Parathyroid adenoma (tissue), 2 donors: ENCODE measurements around the gene GPC6.

Experiments used
- H2AFZ ChIP-seq: fragments of 300-600 bp; sonication (generic); one replicate; pipeline ENCODE4 v1.7.0; 2017; ENCODE audit warnings: antibody characterized with exemption, mild to moderate bottlenecking
- H3K27ac ChIP-seq: fragments of 300-600 bp; sonication (generic); one replicate; pipeline ENCODE4 v1.7.0; 2017
- H3K27me3 ChIP-seq: fragments of 300-600 bp; sonication (generic); one replicate; pipeline ENCODE4 v1.7.0; 2017; ENCODE audit warnings: low read length; ENCODE audit not compliant: control insufficient read depth, insufficient read depth
- H3K36me3 ChIP-seq: fragments of 300-600 bp; sonication (generic); one replicate; pipeline ENCODE4 v1.7.0; 2017; ENCODE audit warnings: low read length; ENCODE audit not compliant: control insufficient read depth, insufficient read depth
- H3K4me1 ChIP-seq: fragments of 300-600 bp; sonication (generic); one replicate; pipeline ENCODE4 v1.7.0; 2017; ENCODE audit warnings: control low read depth
- H3K4me2 ChIP-seq: fragments of 300-600 bp; sonication (generic); one replicate; pipeline ENCODE4 v1.7.0; 2017; ENCODE audit warnings: low read length
- H3K4me3 ChIP-seq: fragments of 300-600 bp; sonication (generic); one replicate; pipeline ENCODE4 v1.7.0; 2017; ENCODE audit warnings: low read depth, low read length
- H3K79me2 ChIP-seq: fragments of 300-600 bp; sonication (generic); one replicate; pipeline ENCODE4 v1.7.0; 2017; ENCODE audit warnings: control low read depth
- H3K9ac ChIP-seq: fragments of 300-600 bp; sonication (generic); one replicate; pipeline ENCODE4 v1.7.0; 2017; ENCODE audit warnings: mild to moderate bottlenecking
- H3K9me3 ChIP-seq: fragments of 300-600 bp; sonication (generic); one replicate; pipeline ENCODE4 v1.7.0; 2017; ENCODE audit warnings: low read length; ENCODE audit not compliant: control insufficient read depth
- TF ChIP-seq, protein P1 (sequence below): fragments of 300-600 bp; sonication (generic); IDR thresholded peaks from one replicate; pipeline ENCODE4 v1.7.0; 2017; ENCODE audit warnings: antibody characterized with exemption, mild to moderate bottlenecking
- donor health status: primary hyperparathyroidism.

The GPC6 gene

DNA sequence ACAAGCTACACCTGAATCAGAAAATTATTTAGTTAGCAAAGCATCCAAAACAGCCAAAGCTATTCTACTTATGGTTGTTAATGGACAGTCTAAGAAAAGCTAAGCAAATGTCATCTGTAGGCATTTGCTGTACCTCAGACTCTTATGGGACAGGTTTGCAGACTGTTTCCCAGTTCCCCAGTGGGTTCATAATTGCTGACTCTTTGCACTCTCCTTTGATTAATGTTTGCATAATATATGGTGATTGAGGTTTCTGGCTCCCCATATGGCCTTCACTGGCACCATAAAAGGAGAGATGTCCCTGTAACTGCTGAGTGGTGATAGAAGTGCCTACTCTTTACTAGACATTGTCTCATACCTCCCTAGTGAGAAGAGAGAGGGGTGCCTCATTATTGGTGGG is 142.1 kb downstream of the GPC6 start:
- Histone ChIP-seq H3K9ac (no peak overlapping the region), H3K27ac (no peak overlapping the region), H3K79me2 (no peaks in the 10 kb centered on the region), H3K4me1 (no peaks in the 10 kb centered on the region), H2AFZ (no peak overlapping the region), H3K4me3 (no peak overlapping the region), H3K4me2 (no peak overlapping the region), H3K36me3 (no peaks in the 10 kb centered on the region), H3K9me3 (no peaks in the 10 kb centered on the region), H3K27me3 (no peaks in the 10 kb centered on the region)
- TF ChIP-seq, protein P1, sequence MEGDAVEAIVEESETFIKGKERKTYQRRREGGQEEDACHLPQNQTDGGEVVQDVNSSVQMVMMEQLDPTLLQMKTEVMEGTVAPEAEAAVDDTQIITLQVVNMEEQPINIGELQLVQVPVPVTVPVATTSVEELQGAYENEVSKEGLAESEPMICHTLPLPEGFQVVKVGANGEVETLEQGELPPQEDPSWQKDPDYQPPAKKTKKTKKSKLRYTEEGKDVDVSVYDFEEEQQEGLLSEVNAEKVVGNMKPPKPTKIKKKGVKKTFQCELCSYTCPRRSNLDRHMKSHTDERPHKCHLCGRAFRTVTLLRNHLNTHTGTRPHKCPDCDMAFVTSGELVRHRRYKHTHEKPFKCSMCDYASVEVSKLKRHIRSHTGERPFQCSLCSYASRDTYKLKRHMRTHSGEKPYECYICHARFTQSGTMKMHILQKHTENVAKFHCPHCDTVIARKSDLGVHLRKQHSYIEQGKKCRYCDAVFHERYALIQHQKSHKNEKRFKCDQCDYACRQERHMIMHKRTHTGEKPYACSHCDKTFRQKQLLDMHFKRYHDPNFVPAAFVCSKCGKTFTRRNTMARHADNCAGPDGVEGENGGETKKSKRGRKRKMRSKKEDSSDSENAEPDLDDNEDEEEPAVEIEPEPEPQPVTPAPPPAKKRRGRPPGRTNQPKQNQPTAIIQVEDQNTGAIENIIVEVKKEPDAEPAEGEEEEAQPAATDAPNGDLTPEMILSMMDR = no peak

DNA sequence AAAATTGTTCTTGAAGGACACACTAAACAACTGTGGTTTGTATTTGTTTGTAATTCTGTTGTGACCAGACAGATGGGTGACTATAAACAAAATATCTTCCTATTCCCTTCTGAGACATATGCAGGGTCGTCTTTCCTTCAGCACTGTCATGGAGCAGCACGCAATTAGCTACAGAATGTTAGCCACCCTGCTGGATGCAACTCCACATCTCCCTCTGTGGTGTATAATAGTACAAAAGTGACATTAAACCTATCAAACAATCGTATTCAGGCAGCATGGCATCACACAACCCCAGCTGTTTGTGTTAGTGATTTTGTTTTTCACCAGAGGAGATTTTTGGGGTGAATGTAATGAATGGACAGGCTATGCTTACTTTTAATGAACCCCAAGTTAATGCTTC is 146.2 kb downstream of the GPC6 start:
- Histone ChIP-seq H2AFZ (no peak overlapping the region), H3K9ac (no peak overlapping the region), H3K27me3 (no peaks in the 10 kb centered on the region), H3K4me3 (no peak overlapping the region), H3K4me1 (no peaks in the 10 kb centered on the region), H3K36me3 (no peaks in the 10 kb centered on the region), H3K4me2 (no peak overlapping the region), H3K27ac (no peak overlapping the region), H3K79me2 (no peaks in the 10 kb centered on the region), H3K9me3 (no peaks in the 10 kb centered on the region)
- TF ChIP-seq, protein P1 = no peak

DNA sequence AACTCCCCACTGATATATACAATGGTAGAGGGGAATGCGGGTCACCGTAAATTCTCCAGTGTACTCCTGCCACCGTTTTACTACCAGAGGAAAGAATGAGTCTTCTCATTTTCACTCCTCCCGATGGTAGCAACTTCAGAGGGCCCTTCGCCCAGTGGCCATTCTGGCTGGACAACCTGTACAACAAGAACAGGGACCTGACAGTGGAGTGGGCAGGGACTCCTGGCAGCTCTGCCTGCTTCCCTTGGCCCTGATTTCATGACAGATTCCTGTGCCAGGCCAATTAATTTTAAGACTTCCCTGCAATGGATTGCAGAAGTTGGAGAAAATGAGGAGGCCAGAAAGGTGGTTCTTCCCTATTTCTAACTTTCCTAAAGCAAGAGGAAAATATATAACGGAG is 148.9 kb downstream of the GPC6 start:
- no peak overlapping the region for H3K4me2 ChIP-seq
- H2AFZ ChIP-seq = no peak overlapping the region
- no peaks in the 10 kb centered on the region for H3K9me3 ChIP-seq
- no peak overlapping the region for H3K4me3 ChIP-seq
- H3K79me2 ChIP-seq = no peaks in the 10 kb centered on the region
- TF ChIP-seq, protein P1 = no peak
- no peak overlapping the region for H3K27ac ChIP-seq
- H3K9ac ChIP-seq = no peak overlapping the region
- no peaks in the 10 kb centered on the region for H3K4me1 ChIP-seq
- no peaks in the 10 kb centered on the region for H3K27me3 ChIP-seq
- H3K36me3 ChIP-seq = no peaks in the 10 kb centered on the region

DNA sequence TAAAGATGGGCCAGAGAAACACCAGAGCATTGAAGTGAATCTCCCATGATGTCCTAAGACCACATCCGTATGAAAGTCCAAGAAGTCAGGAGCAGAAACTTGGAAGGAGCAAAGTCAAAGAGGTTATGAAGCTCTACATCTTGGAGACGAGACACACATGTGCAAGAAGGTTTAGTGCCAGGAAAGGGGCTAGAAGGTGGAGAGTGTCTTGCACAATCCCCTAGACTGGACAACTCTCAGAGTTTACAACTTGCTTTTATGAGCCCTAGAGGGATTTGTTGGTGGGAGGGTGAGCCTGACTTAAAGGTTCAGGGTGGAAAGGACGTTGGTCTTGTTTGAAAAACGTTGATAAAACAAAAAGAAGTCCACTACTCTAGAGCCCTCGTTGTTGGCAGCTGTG is 150.6 kb downstream of the GPC6 start:
- Histone ChIP-seq H3K4me1 (no peaks in the 10 kb centered on the region), H3K9ac (no peak overlapping the region), H3K4me2 (no peak overlapping the region), H3K27ac (no peak overlapping the region), H3K36me3 (no peaks in the 10 kb centered on the region), H3K4me3 (no peak overlapping the region), H3K79me2 (no peaks in the 10 kb centered on the region), H3K9me3 (no peaks in the 10 kb centered on the region), H2AFZ (no peak overlapping the region), H3K27me3 (no peaks in the 10 kb centered on the region)
- TF ChIP-seq, protein P1 = no peak

DNA sequence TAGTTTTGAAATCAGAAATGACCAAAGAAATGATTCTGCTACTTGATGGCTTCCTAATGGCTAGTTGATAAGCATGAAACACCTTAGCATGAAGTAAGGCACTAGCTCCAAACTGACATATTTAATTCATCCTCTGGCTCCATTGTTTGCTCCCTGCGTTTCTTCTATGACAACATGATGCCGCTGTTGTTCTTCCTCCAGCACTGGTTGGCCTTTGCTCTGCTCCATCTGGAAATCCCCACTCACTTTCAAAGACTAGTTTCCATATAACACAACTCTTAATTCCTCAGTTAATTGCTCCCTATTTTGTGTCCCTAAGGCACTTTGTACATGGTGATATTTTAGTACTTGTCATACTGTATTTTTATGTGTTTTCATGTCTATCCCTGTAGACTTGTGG is 151.6 kb downstream of the GPC6 start:
- H2AFZ ChIP-seq = no peak overlapping the region
- no peaks in the 10 kb centered on the region for H3K36me3 ChIP-seq
- no peaks in the 10 kb centered on the region for H3K4me1 ChIP-seq
- H3K27me3 ChIP-seq = no peaks in the 10 kb centered on the region
- H3K4me2 ChIP-seq = no peak overlapping the region
- TF ChIP-seq, protein P1 = no peak
- no peaks in the 10 kb centered on the region for H3K9me3 ChIP-seq
- no peak overlapping the region for H3K9ac ChIP-seq
- no peak overlapping the region for H3K4me3 ChIP-seq
- H3K79me2 ChIP-seq = no peaks in the 10 kb centered on the region
- no peak overlapping the region for H3K27ac ChIP-seq
